AG09309 (cell line): ENCODE results near the gene LPCAT1.
A peak's percentile ranks its signal among the peaks of the same experiment; 100 is the strongest.

Experiments
- DNase-seq: peaks from one replicate; pipeline ENCODE4 v3.0.0-alpha.2; 2010; ENCODE audit warnings: low read depth
- H3K4me3 ChIP-seq: 2 replicates; pipeline ENCODE4 v1.5.1; 2011; ENCODE audit warnings: mild to moderate bottlenecking, low read depth, low read length, moderate library complexity; ENCODE audit not compliant: control insufficient read depth
- CTCF ChIP-seq: IDR thresholded peaks from 2 replicates; pipeline ENCODE4 v1.5.1; 2011; ENCODE audit warnings: mild to moderate bottlenecking, low read depth, low read length, inconsistent platforms; ENCODE audit not compliant: insufficient read depth, control insufficient read depth; ENCODE audit errors: missing control alignments

Gene LPCAT1

GRCh38 chr5:1471997-1472963 is 51.5 kb downstream of the LPCAT1 start:
- DNase-seq = no peak
- no peak overlapping the region for H3K4me3 ChIP-seq
- TF ChIP-seq CTCF = no peak

- TF ChIP-seq CTCF = no peak
- no peak overlapping the region for H3K4me3 ChIP-seq
- DNase-seq = no peak
Measured at GRCh38 chr5:1471240-1471853, 52.4 kb downstream of the LPCAT1 start.

- DNase-seq = no peak
- TF ChIP-seq CTCF = no peak
- no peak overlapping the region for H3K4me3 ChIP-seq
Measured at GRCh38 chr5:1470762-1471211, 53.0 kb downstream of the LPCAT1 start.

- no peak for TF ChIP-seq CTCF
- H3K4me3 ChIP-seq = no peak overlapping the region
- DNase-seq = no peak
Measured at GRCh38 chr5:1468629-1469527, 54.9 kb downstream of the LPCAT1 start.

- no peak overlapping the region for H3K4me3 ChIP-seq
- peak; percentile 51 for TF ChIP-seq CTCF
- no peak for DNase-seq
Measured at GRCh38 chr5:1468247-1468612, 55.5 kb downstream of the LPCAT1 start.
